B cell (primary cell): ENCODE results near the gene MAD1L1. TPM values are rescaled to one million over a fixed set of nuclear protein-coding genes. Genes with fewer than 3 reads are reported as not detected.

ENCODE experiments used
- ATAC-seq: fragments of 200-7000 bp; cut with Tn5 transposase; one replicate; pipeline ENCODE4 v1.10.0; 2021; ENCODE audit warnings: low read depth, mild to moderate bottlenecking, moderate number of reproducible peaks, moderate library complexity
- CTCF ChIA-PET: fragments of 350-600 bp; sonication (Branson Sonifier 250); formaldehyde crosslinking; loops from one replicate; lab custom pipeline; 2021; ENCODE audit warnings: antibody characterized with exemption, inconsistent platforms; lab: Charles Lee
- POLR2A ChIA-PET: fragments of 350-600 bp; sonication (Branson Sonifier 250); formaldehyde crosslinking; loops from one replicate; lab custom pipeline; 2021; ENCODE audit warnings: antibody characterized with exemption; lab: Charles Lee
- DNase-seq: peaks from one replicate; pipeline ENCODE4 v3.0.0; 2013
- H2AFZ ChIP-seq: 2 replicates; pipeline ENCODE4 v1.6.1; 2012; ENCODE audit warnings: mild to moderate bottlenecking, low read depth, low read length; ENCODE audit not compliant: insufficient read depth, poor library complexity, severe bottlenecking
- H3K27ac ChIP-seq, 2 donors: 1 replicate in 1 of 2; 2 replicates in 1 of 2; pipeline ENCODE4 v1.5.1; 2012 to 2013; ENCODE audit warnings: low read length in 2 of 2, mild to moderate bottlenecking in 2 of 2, moderate library complexity in 1 of 2
- H3K27me3 ChIP-seq, 4 experiments: fragments of 200-600 bp in 1 of 4; sonication (generic) in 1 of 4; replicated peaks in 1 of 4; 1 replicate in 2 of 4; 2 replicates in 2 of 4; pipeline versions ENCODE4 v1.6.1 to v1.7.0; 2013 to 2016; ENCODE audit warnings: low read length in 3 of 4, mild to moderate bottlenecking in 2 of 4, mixed read lengths in 1 of 4, moderate library complexity in 1 of 4; ENCODE audit not compliant: insufficient read depth in 4 of 4, control insufficient read depth in 3 of 4; ENCODE audit errors: control extremely low read depth in 1 of 4
- H3K36me3 ChIP-seq, 2 experiments: replicated peaks in 1 of 2; 1 replicate in 1 of 2; 2 replicates in 1 of 2; pipeline versions ENCODE4 v1.6.1 to v1.7.1; 2013; ENCODE audit warnings: low read length in 1 of 2; ENCODE audit not compliant: insufficient read depth in 2 of 2, control insufficient read depth in 1 of 2; ENCODE audit errors: control extremely low read depth in 1 of 2, extremely low read depth in 1 of 2
- H3K4me1 ChIP-seq, 2 donors: fragments of 200-600 bp in 1 of 2; sonication (generic) in 1 of 2; 1 replicate in 1 of 2; 2 replicates in 1 of 2; pipeline versions ENCODE4 v1.5.1 to v1.6.1; 2013 to 2017; ENCODE audit warnings: low read length in 2 of 2; ENCODE audit not compliant: control insufficient read depth in 2 of 2, insufficient read depth in 2 of 2
- H3K4me2 ChIP-seq: replicated peaks from 2 replicates; pipeline ENCODE3; 2012; ENCODE audit warnings: mild to moderate bottlenecking, low read depth, low read length; ENCODE audit not compliant: poor library complexity, severe bottlenecking
- H3K4me3 ChIP-seq, 5 experiments: fragments of 200-600 bp in 1 of 5; sonication (generic) in 1 of 5; 1 replicate in 3 of 5; 2 replicates in 2 of 5; pipeline versions ENCODE4 v1.5.1 to v1.7.0; 2011 to 2016; ENCODE audit warnings: low read length in 4 of 5, mild to moderate bottlenecking in 4 of 5, low read depth in 2 of 5, control low read depth in 1 of 5, moderate library complexity in 1 of 5; ENCODE audit not compliant: insufficient read depth in 1 of 5; ENCODE audit errors: control extremely low read depth in 1 of 5, extremely low read depth in 1 of 5
- H3K79me2 ChIP-seq: fragments of 200-600 bp; sonication (generic); one replicate; pipeline ENCODE4 v1.6.0; 2016; ENCODE audit warnings: low read length; ENCODE audit not compliant: control insufficient read depth, insufficient read depth
- H3K9ac ChIP-seq: fragments of 200-600 bp; sonication (generic); 2 replicates; pipeline ENCODE4 v1.6.1; 2017; ENCODE audit warnings: mild to moderate bottlenecking, low read length, moderate library complexity
- H3K9me3 ChIP-seq, 3 donors: one replicate each; pipeline versions ENCODE4 v1.6.1 to v1.7.1; 2013; ENCODE audit warnings: low read length in 2 of 3; ENCODE audit not compliant: control insufficient read depth in 2 of 3, insufficient read depth in 1 of 3; ENCODE audit errors: control extremely low read depth in 1 of 3
- H4K20me1 ChIP-seq: 2 replicates; pipeline ENCODE4 v1.6.0; 2012; ENCODE audit warnings: mild to moderate bottlenecking, low read length; ENCODE audit not compliant: insufficient read depth, control insufficient read depth, poor library complexity, severe bottlenecking
- H3K27ac Mint-ChIP-seq: one replicate; pipeline ENCODE4 v1.8.0; 2021; ENCODE audit warnings: mixed read lengths
- H3K27me3 Mint-ChIP-seq: one replicate; pipeline ENCODE4 v1.8.0; 2021; ENCODE audit warnings: mixed read lengths
- H3K4me1 Mint-ChIP-seq: one replicate; pipeline ENCODE4 v1.8.0; 2021; ENCODE audit warnings: mixed read lengths
- H3K4me3 Mint-ChIP-seq: one replicate; pipeline ENCODE4 v1.8.0; 2021; ENCODE audit warnings: mixed read lengths
- H3K9me3 Mint-ChIP-seq: one replicate; pipeline ENCODE4 v1.8.0; 2022; ENCODE audit warnings: mixed read lengths; ENCODE audit not compliant: insufficient read depth
- CTCF ChIP-seq: fragments of 200-600 bp; IDR thresholded peaks from one replicate; pipeline ENCODE4 v1.8.0; 2022; ENCODE audit warnings: antibody characterized with exemption, mild to moderate bottlenecking
- EZH2 ChIP-seq: IDR thresholded peaks from 2 replicates; pipeline ENCODE4 v1.6.1; 2012; ENCODE audit warnings: borderline replicate concordance, low read depth, mild to moderate bottlenecking, moderate library complexity, low read length; ENCODE audit not compliant: insufficient read depth, poor library complexity, severe bottlenecking
- WGBS: methylation state at CpG from one replicate; pipeline ENCODE4 v1.1.5; 2013; ENCODE audit warnings: missing lambda C conversion rate; ENCODE audit not compliant: insufficient coverage; 5-methylcytosine and 5-hydroxymethylcytosine counted together
- intact Hi-C: fragments of 100-400 bp; cut with micrococcal nuclease; formaldehyde crosslinking; loops from one replicate; pipeline ENCODE4 v1.10.0; 2022
- polyA plus RNA-seq: library from polyadenylated mRNA; depleted of rRNA; stranded (reverse); fragments of >200 nt; gene quantifications from 2 replicates; pipeline ENCODE4 v1.2.3, GENCODE V29; 2012
- total RNA-seq, 2 donors: library from RNA; stranded (reverse); fragments of 120-200 nt in 1 of 2; gene quantifications; 1 replicate in 1 of 2; 2 replicates in 1 of 2; pipeline versions ENCODE4 v1.2.3 to v1.2.4, GENCODE V29; 2013 to 2022

Gene MAD1L1
- total and polyA plus RNA-seq, 2 donors (not counting 1 experiment from before 2014, with no cell fraction given), result 86.7 to 110 TPM

DNA sequence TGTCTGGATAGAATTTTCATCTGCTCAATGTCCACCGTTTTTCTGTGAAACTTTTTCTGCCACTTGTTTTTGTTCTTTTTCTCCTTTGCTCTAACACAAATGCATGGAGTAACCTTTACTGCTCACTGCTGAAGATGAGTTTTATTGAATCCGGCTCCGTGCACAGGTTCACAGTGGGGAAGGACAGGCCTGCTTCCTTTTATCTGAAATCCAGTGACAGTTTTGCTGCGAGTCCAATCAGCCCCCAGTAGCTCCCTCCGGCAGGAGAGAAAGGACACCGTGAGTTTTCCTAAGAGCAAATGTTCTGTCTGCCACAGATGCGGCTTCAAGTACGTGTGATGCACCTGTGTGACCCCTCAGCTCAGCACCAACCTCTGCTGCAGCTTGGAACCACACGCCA, 246.8 kb downstream of the MAD1L1 start:
- POLR2A ChIA-PET, result no interaction called here
- no peak overlapping the region for H2AFZ ChIP-seq
- no peak for TF ChIP-seq EZH2
- TF ChIP-seq CTCF, result no peak
- peaks cover 8% of the 10 kb centered on the region for H4K20me1 ChIP-seq
- H3K4me2 ChIP-seq, result no peak overlapping the region
- no peak overlapping the region for H3K9ac ChIP-seq
- DNase-seq, result no peak
- no peak overlapping the region for H3K27ac ChIP-seq
- no peaks in the 10 kb centered on the region for H3K9me3 ChIP-seq
- peaks cover 0 to 2% of the 10 kb centered on the region in 2 experiments for H3K36me3 ChIP-seq
- no peaks in the 10 kb centered on the region for H3K9me3 Mint-ChIP-seq
- intact Hi-C loops, result no loop called here
- H3K27ac Mint-ChIP-seq, result no peak overlapping the region
- no peak overlapping the region for H3K4me3 Mint-ChIP-seq
- ATAC-seq, result no peak
- H3K27me3 Mint-ChIP-seq, result no peaks in the 10 kb centered on the region
- no peaks in the 10 kb centered on the region for H3K27me3 ChIP-seq
- H3K79me2 ChIP-seq, result peaks cover 8% of the 10 kb centered on the region
- no peak overlapping the region for H3K4me3 ChIP-seq
- peaks cover 4% of the 10 kb centered on the region for H3K4me1 Mint-ChIP-seq
- CTCF ChIA-PET, result no interaction called here
- peaks cover 2 to 3% of the 10 kb centered on the region in 2 donors for H3K4me1 ChIP-seq
- 96% methylated on average over 9 of the region's 9 CpGs for WGBS

GRCh38 chr7:1985042-1985441, 247.7 kb downstream of the MAD1L1 start:
- no peaks in the 10 kb centered on the region for H3K9me3 Mint-ChIP-seq
- WGBS, result 95% methylated on average over 11 of the region's 13 CpGs
- H3K4me3 Mint-ChIP-seq, result no peak overlapping the region
- peaks cover 13% of the 10 kb centered on the region for H3K4me1 Mint-ChIP-seq
- no peak for DNase-seq
- intact Hi-C loops, result no loop called here
- H3K9ac ChIP-seq, result no peak overlapping the region
- TF ChIP-seq CTCF, result no peak
- TF ChIP-seq EZH2, result no peak
- H3K4me2 ChIP-seq, result no peak overlapping the region
- no peak overlapping the region for H2AFZ ChIP-seq
- peaks cover 11 to 12% of the 10 kb centered on the region in 2 donors for H3K4me1 ChIP-seq
- peaks cover 8% of the 10 kb centered on the region for H3K79me2 ChIP-seq
- no peaks in the 10 kb centered on the region for H3K27me3 ChIP-seq
- no peak overlapping the region for H3K27ac Mint-ChIP-seq
- no peak overlapping the region for H3K4me3 ChIP-seq
- POLR2A ChIA-PET, result no interaction called here
- CTCF ChIA-PET, result no interaction called here
- H3K36me3 ChIP-seq, result peaks cover 0 to 2% of the 10 kb centered on the region in 2 experiments
- no peak overlapping the region for H3K27ac ChIP-seq
- no peaks in the 10 kb centered on the region for H3K27me3 Mint-ChIP-seq
- ATAC-seq, result no peak
- H4K20me1 ChIP-seq, result peaks cover 8% of the 10 kb centered on the region
- no peaks in the 10 kb centered on the region for H3K9me3 ChIP-seq
